GM21390 (cell line): Measurements from ENCODE around the gene GLIS2.
"Not testable (repeated sequence)": the region's sequence is repeated elsewhere in the genome, so short reads cannot be mapped to it uniquely, and the experiment has no call there.

ENCODE experiments used
- ATAC-seq: cut with Tn5 transposase; IDR thresholded peaks from one replicate; pipeline ENCODE4 v1.9.1; 2021; ENCODE audit not compliant: unreplicated experiment

Gene GLIS2

GRCh38 chr16:4333714-4334113, 17.8 kb downstream of the GLIS2 start:
- ATAC-seq, result not testable (repeated sequence)

GRCh38 chr16:4334724-4335495, 19.0 kb downstream of the GLIS2 start:
- ATAC-seq, result no peak

- ATAC-seq, result no peak
Observed at GRCh38 chr16:4336701-4337539, 21.1 kb downstream of the GLIS2 start.

GRCh38 chr16:4337540-4338088, 21.7 kb downstream of the GLIS2 start:
- ATAC-seq, result no peak

- ATAC-seq, result no peak
Observed at GRCh38 chr16:4338125-4338582, 22.3 kb downstream of the GLIS2 start.

GRCh38 chr16:4338712-4339299, 22.9 kb downstream of the GLIS2 start:
- no peak for ATAC-seq

GRCh38 chr16:4339455-4339854, 23.6 kb downstream of the GLIS2 start:
- ATAC-seq, result no peak

- ATAC-seq, result no peak
Observed at GRCh38 chr16:4339909-4340308, 24.0 kb downstream of the GLIS2 start.

- no peak for ATAC-seq
Observed at GRCh38 chr16:4340443-4340842, 24.6 kb downstream of the GLIS2 start.

- ATAC-seq, result no peak
Observed at GRCh38 chr16:4341250-4341649, 25.4 kb downstream of the GLIS2 start.

- ATAC-seq, result no peak
Observed at GRCh38 chr16:4342866-4343744, 27.2 kb downstream of the GLIS2 start.

GRCh38 chr16:4344300-4344982, 28.6 kb downstream of the GLIS2 start:
- not testable (repeated sequence) for ATAC-seq

- no peak for ATAC-seq
Observed at GRCh38 chr16:4344983-4345835, 29.3 kb downstream of the GLIS2 start.

GRCh38 chr16:4345836-4346781, 30.2 kb downstream of the GLIS2 start:
- ATAC-seq, result no peak

GRCh38 chr16:4347010-4347409, 31.1 kb downstream of the GLIS2 start:
- no peak for ATAC-seq

- no peak for ATAC-seq
Observed at GRCh38 chr16:4347765-4348509, 32.1 kb downstream of the GLIS2 start.

- ATAC-seq, result no peak
Observed at GRCh38 chr16:4349332-4349731, 33.5 kb downstream of the GLIS2 start.
